ENCODE results near the gene CCR9.
"Not testable (repeated sequence)": the region's sequence is repeated elsewhere in the genome, so short reads cannot be mapped to it uniquely, and the experiment has no call there.

CCR9 gene

GRCh38 chr3:45885979-45886705 lies at the start of gene CCR9:
TSS of gene CCR9 (plus strand) at chr3:45886543. CDS start at chr3:45894934, 8,391 bp downstream.
- no peak for DNase-seq (ENCODE audit: low read depth)

DNA sequence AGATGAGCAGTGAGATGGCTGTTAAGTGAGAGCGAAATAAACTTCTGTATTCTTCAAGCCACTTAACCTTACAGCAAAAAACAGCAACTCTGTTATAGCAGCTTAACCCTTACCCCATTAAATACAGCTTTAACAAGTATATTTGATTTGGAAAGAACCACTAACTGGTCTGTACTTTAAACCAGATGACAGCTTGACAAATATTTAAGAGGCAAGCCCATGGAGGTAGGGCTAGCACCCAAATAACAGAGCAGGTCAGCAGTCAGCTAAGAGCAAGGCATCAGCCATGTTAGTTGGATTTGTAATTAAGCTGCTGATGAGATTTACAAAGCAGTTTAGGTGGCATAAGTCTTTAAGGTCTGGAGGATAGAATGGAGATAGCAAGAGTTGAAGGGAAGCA lies 47.9 kb upstream of the CCR9 start:
- DNase-seq (ENCODE audit: low read depth) = no peak

- DNase-seq (ENCODE audit: low read depth) = no peak
These were observed 45.0 kb upstream of the CCR9 start for GRCh38 chr3:45841420-45841756.

DNA sequence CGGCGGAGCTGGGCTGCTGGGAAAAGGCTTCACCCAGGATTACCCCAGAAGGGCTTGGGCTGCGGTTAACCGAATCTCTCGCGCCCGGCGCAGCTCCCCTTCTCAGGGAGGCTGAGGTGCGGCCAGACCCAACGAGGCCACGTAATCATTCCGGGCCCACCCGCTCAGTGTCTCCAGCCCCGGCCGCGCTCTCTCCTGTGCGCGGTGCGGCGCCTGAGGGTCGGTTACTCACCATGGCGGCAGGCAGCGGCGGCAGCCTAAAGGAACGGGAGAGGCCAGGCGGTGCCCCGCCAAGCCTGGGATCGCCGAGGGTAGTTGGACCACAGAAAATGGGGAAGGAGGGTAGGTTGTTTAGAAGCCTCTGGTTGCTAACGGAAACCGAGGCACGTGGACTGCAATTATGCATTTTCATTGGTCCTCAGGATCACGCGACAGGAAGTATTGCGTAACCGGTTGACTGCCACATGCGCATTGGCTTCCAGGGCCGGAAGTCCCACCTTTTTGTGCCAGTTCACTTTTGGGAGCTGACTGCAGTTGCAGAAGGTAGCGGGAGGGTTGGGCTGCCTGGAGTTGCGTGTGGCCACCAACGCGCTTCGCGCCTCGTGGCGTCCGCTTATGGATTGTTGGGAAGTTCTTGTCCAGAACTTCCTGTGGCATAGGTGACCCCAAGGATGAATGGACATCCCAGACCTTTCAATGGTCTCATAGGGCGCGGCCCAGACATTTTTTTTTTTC lies 44.4 kb upstream of the CCR9 start, which contains the start of gene LZTFL1:
Gene LZTFL1, minus strand, starts transcription at position 363 of the 735 bp plus-strand sequence. Its CDS starts 128 bp downstream, at position 235.
- peak; percentile 76 for DNase-seq (ENCODE audit: low read depth)

- no peak for DNase-seq (ENCODE audit: low read depth)
These were observed 43.3 kb upstream of the CCR9 start for GRCh38 chr3:45842851-45843625.

GRCh38 chr3:45844616-45845015 lies 41.7 kb upstream of the CCR9 start:
- no peak for DNase-seq (ENCODE audit: low read depth)

GRCh38 chr3:45848392-45848791 lies 38.0 kb upstream of the CCR9 start:
- no peak for DNase-seq (ENCODE audit: low read depth)

GRCh38 chr3:45852828-45853227 lies 33.5 kb upstream of the CCR9 start:
- DNase-seq (ENCODE audit: low read depth) = no peak

- DNase-seq (ENCODE audit: low read depth) = not testable (repeated sequence)
These were observed 30.0 kb upstream of the CCR9 start for GRCh38 chr3:45856323-45856722.

DNA sequence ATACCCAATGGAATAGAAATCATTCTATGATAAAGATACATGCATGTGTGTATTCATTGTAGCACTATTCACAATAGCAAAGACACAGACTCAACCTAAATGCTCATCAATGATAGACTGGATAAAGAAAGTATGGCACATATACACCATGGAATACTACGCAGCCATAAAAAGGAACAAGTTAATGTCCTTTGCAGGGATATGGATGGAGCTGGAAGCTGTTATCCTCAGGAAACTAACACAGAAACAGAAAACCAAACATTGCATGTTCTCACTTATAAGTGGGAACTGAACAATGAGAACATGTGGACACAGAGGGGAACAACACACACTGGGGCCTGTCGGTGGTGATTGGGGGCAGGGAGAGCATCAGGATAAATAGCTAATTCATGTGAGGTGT lies 29.3 kb upstream of the CCR9 start:
- DNase-seq (ENCODE audit: low read depth) = not testable (repeated sequence)

- DNase-seq (ENCODE audit: low read depth) = no peak
These were observed 27.4 kb upstream of the CCR9 start for GRCh38 chr3:45858809-45859543.

DNA sequence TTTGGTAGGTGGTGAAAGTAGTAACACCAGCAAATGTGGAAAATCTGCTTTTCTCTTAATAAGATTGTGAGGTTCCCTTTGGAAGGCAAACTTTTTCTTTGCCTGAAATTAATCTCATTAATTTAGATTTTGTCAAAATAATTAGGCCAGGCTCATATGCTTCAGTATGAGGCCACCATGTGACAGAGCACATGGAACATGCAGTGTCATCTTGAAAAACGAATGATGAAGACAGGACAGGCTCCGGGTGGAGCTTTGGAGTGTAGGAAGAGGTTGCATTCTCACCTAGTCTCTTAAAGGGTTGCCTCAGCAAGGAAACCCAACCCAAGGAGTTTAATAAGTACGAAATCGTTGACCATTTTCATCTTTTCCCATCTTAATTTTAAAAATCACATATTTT lies 25.9 kb upstream of the CCR9 start:
- DNase-seq (ENCODE audit: low read depth) = no peak

GRCh38 chr3:45861043-45861719 lies 25.2 kb upstream of the CCR9 start:
- no peak for DNase-seq (ENCODE audit: low read depth)

- no peak for DNase-seq (ENCODE audit: low read depth)
These were observed 21.4 kb upstream of the CCR9 start for GRCh38 chr3:45864760-45865519.

DNA sequence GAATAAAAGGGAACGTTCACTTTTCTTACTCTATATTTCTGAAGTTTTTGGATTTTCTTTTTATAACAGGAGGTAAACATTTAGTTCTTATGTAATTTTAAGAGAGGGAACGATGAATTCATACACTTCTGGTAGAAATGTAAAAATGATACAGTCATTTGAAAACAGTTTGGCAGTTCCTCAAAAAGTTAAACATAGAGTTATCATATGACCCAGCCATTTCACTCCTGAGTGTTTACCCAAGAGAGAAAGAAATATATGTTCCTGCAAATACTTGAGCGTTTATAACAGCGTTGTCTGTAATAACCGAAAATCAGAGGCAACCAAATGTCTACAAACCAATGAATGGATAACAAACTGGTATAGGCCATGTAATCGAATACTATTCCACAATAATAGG lies 20.8 kb upstream of the CCR9 start:
- no peak for DNase-seq (ENCODE audit: low read depth)

DNA sequence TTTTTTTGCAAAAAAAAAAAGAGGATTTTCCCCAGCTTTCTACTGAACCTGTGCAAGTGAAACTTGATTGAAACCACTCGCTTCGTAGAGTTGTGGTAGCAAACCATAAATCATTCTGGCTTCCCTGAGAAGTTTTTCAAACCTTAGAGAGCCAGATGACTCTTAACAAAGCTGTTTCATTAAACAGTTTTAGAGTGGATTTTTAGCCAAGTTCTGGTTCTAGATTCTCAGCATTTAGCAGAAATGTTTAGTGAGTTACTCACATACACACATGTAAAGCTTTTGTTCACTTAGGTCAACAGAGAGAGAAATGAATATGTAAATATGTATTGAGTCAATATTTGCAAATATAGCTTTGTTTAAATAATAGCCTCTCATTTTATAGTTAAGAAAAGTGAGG lies 18.1 kb upstream of the CCR9 start:
- no peak for DNase-seq (ENCODE audit: low read depth)

- no peak for DNase-seq (ENCODE audit: low read depth)
These were observed 17.7 kb upstream of the CCR9 start for GRCh38 chr3:45868650-45869049.

GRCh38 chr3:45869638-45870037 lies 16.7 kb upstream of the CCR9 start:
- DNase-seq (ENCODE audit: low read depth) = no peak

DNA sequence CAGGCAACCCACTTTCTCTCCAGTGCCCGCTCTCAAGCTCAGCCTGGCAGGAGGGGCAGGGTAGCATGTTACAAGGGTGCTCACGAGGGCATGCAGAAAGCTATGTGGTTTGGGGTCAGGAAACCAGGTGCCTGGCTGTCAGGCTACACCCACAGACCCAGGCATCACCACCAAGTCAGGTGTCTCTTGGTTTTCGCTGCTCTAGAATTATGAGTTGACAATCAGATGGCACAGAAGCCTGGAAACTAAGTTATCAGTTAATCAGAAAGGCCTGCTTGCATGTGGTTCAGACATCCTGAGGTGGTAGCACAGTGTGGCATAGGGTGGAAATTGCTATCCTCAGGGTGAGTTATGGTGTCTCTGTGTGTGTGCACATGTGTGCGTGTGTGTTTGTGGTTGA lies 16.2 kb upstream of the CCR9 start:
- peak; percentile 26 for DNase-seq (ENCODE audit: low read depth)

GRCh38 chr3:45871780-45872179 lies 14.6 kb upstream of the CCR9 start:
- DNase-seq (ENCODE audit: low read depth) = no peak

GRCh38 chr3:45872569-45872968 lies 13.8 kb upstream of the CCR9 start:
- DNase-seq (ENCODE audit: low read depth) = no peak
